Measurements from ENCODE around the gene NEGR1. TPM values are rescaled to one million over a fixed set of nuclear protein-coding genes. Genes with fewer than 3 reads are reported as not detected.

NEGR1 gene
- total RNA-seq, 1 donor from 2014 or later, result 9.7 TPM

DNA sequence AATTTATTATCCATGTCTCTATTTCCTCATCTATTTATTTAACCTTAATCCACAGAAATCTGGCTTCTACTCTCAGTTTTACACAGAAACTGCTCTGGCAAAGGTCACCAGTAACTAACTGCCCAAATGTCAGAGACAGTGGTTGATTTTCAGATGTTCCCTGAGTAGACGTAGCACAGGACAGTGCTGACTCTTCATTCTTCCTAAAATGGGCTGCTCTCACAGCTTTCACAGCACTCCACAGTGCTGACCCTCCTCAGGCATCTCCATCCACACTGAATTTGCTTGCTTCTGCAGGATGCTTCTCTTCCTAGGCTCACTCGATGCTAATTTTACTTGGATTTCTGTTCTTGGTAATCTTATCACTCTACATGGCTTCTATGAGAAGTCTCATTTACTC lies 693.3 kb downstream of the NEGR1 start:
- Histone ChIP-seq H3K36me3 (no peaks in the 10 kb centered on the region), H3K9me3 (replicated peaks) (no peaks in the 10 kb centered on the region), H3K27me3 (ENCODE audit: low read depth) (no peaks in the 10 kb centered on the region), H3K4me3 (no peak overlapping the region), H3K27ac (replicated peaks) (no peak overlapping the region), H3K4me1 (no peaks in the 10 kb centered on the region)
- DNase-seq, result no peak
- TF ChIP-seq, protein P1, sequence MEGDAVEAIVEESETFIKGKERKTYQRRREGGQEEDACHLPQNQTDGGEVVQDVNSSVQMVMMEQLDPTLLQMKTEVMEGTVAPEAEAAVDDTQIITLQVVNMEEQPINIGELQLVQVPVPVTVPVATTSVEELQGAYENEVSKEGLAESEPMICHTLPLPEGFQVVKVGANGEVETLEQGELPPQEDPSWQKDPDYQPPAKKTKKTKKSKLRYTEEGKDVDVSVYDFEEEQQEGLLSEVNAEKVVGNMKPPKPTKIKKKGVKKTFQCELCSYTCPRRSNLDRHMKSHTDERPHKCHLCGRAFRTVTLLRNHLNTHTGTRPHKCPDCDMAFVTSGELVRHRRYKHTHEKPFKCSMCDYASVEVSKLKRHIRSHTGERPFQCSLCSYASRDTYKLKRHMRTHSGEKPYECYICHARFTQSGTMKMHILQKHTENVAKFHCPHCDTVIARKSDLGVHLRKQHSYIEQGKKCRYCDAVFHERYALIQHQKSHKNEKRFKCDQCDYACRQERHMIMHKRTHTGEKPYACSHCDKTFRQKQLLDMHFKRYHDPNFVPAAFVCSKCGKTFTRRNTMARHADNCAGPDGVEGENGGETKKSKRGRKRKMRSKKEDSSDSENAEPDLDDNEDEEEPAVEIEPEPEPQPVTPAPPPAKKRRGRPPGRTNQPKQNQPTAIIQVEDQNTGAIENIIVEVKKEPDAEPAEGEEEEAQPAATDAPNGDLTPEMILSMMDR (IDR thresholded peaks at IDR 0.05; ENCODE audit: borderline replicate concordance), result no peak
- intact Hi-C loops (cut with micrococcal nuclease), result loop anchor here (10.0 kb wide), 1 partner anchor 446 kb away; no protein-coding TSS in a partner anchor

DNA sequence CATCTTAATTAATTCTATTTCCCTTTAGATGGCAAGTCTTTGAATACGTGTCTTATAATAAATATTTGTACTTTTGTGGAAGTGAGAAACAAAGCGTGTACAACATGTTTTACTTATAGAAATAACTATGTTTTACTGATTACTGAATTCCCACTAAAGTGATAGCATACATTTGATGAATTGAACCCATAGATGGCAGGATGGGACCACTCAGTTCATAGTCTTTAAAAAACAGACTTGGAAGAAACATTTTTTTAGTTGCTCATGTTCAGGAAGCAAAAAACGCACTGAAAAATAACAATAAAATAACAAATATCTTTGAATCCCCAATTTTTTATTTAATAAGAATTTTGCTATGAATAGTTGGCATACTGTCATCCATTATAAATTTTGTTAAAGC lies 694.4 kb downstream of the NEGR1 start:
- no peak overlapping the region for H3K4me3 ChIP-seq
- H3K4me1 ChIP-seq, result no peaks in the 10 kb centered on the region
- DNase-seq, result no peak
- no peaks in the 10 kb centered on the region for H3K36me3 ChIP-seq
- no peaks in the 10 kb centered on the region for H3K27me3 ChIP-seq (ENCODE audit: low read depth)
- H3K27ac ChIP-seq (replicated peaks), result no peak overlapping the region
- TF ChIP-seq, protein P1 (IDR thresholded peaks at IDR 0.05; ENCODE audit: borderline replicate concordance), result peak; percentile 66
- H3K9me3 ChIP-seq (replicated peaks), result no peaks in the 10 kb centered on the region
- intact Hi-C loops (cut with micrococcal nuclease), result loop anchor here (10.0 kb wide), 1 partner anchor 447 kb away; no protein-coding TSS in a partner anchor

DNA sequence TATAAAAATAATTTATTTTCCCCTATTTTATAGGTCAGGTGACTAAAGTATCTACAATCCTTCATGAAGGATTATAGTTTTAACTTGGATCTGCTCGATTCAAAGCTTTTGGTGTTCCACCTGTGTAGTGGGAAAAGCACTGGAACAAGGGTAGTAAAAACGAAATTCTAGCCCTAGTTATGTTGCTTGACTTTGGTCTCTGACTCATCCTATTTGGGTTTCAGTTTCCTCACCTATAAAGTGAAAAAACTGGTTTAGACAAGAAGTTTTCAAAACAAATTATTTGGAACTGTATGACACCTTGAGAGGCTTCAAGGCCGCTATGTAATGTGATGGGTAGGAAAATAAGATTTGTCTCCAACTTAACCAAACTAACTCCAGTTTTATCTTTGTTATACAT lies 696.3 kb downstream of the NEGR1 start:
- H3K27ac ChIP-seq (replicated peaks), result no peak overlapping the region
- H3K27me3 ChIP-seq (ENCODE audit: low read depth), result no peaks in the 10 kb centered on the region
- H3K36me3 ChIP-seq, result no peaks in the 10 kb centered on the region
- no peak for DNase-seq
- H3K9me3 ChIP-seq (replicated peaks), result no peaks in the 10 kb centered on the region
- intact Hi-C loops (cut with micrococcal nuclease), result loop anchor here (10.0 kb wide), 1 partner anchor 449 kb away; no protein-coding TSS in a partner anchor
- H3K4me3 ChIP-seq, result no peak overlapping the region
- no peaks in the 10 kb centered on the region for H3K4me1 ChIP-seq
- TF ChIP-seq, protein P1 (IDR thresholded peaks at IDR 0.05; ENCODE audit: borderline replicate concordance), result no peak

DNA sequence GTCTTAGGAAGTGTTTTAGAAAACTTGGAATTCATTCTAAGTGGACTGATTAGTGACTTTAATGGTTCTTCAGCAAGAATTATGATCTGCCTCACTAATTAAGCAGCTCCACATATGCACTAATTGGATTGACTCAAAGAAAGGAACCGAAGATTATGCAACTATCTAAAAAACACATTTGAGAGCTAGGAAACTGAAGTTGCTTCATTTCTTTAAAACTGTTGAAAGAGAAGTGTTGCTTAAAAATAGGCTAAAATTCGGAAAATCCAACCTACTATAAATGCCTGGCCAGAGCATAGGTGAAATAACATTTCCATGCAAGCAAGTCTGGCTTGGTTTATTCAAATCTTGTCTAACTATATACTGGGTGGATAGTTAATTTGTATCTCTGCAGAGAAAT lies 698.6 kb downstream of the NEGR1 start:
- no peaks in the 10 kb centered on the region for H3K9me3 ChIP-seq (replicated peaks)
- no peaks in the 10 kb centered on the region for H3K36me3 ChIP-seq
- no peak for DNase-seq
- no peak overlapping the region for H3K27ac ChIP-seq (replicated peaks)
- TF ChIP-seq, protein P1 (IDR thresholded peaks at IDR 0.05; ENCODE audit: borderline replicate concordance), result no peak
- intact Hi-C loops (cut with micrococcal nuclease), result loop anchor here (10.0 kb wide), 1 partner anchor 451 kb away; no protein-coding TSS in a partner anchor
- H3K4me1 ChIP-seq, result no peaks in the 10 kb centered on the region
- H3K27me3 ChIP-seq (ENCODE audit: low read depth), result no peaks in the 10 kb centered on the region
- no peak overlapping the region for H3K4me3 ChIP-seq

DNA sequence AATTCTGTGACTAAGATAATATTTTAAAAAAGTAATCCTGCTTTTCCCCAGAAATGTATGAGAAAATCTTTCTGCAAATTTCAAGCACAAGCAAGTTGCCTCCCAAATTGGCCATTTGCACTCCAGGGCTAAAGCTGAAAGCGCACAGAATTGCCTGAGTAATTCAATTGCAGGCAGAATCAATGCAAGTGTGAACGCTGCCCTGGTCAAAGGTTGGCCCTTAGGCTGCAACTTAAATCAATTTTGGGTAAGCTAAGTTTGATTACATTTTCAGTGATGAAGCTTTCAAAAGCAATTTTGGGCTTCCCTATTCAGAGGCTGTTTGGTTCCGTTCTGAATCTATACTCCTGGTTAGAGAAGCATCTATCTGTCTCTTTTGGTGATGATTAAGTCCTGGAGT lies 699.7 kb downstream of the NEGR1 start:
- intact Hi-C loops (cut with micrococcal nuclease), result loop anchor here (10.0 kb wide), 1 partner anchor 452 kb away; no protein-coding TSS in a partner anchor
- H3K9me3 ChIP-seq (replicated peaks), result no peaks in the 10 kb centered on the region
- H3K4me1 ChIP-seq, result no peaks in the 10 kb centered on the region
- no peak overlapping the region for H3K27ac ChIP-seq (replicated peaks)
- no peak overlapping the region for H3K4me3 ChIP-seq
- H3K36me3 ChIP-seq, result no peaks in the 10 kb centered on the region
- no peak for DNase-seq
- TF ChIP-seq, protein P1 (IDR thresholded peaks at IDR 0.05; ENCODE audit: borderline replicate concordance), result no peak
- H3K27me3 ChIP-seq (ENCODE audit: low read depth), result no peaks in the 10 kb centered on the region

Data from left ventricle myocardium inferior (tissue), 1 donor.